Mononuclear cell (primary cell): ENCODE results near the gene CAPN1. TPM values are rescaled to one million over a fixed set of nuclear protein-coding genes. Genes with fewer than 3 reads are reported as not detected.

Experiments used
- H3K27me3 ChIP-seq: 2 replicates; pipeline ENCODE4 v1.6.0; 2011; ENCODE audit warnings: low read length, control low read depth; ENCODE audit not compliant: insufficient read depth
- H3K4me1 ChIP-seq: 2 replicates; pipeline ENCODE4 v1.5.1; 2011; ENCODE audit warnings: mild to moderate bottlenecking, low read length, control low read depth; ENCODE audit not compliant: insufficient read depth
- H3K4me3 ChIP-seq: 2 replicates; pipeline ENCODE4 v1.5.1; 2011; ENCODE audit warnings: mild to moderate bottlenecking, low read length, moderate library complexity
- H3K9me3 ChIP-seq: 2 replicates; pipeline ENCODE4 v1.5.1; 2011; ENCODE audit warnings: low read depth, mild to moderate bottlenecking, control low read depth, low read length
- total RNA-seq: library from RNA; depleted of rRNA; stranded (reverse); fragments of >200 nt; gene quantifications from one replicate; pipeline ENCODE4 v1.2.3, GENCODE V29; 2012

CAPN1 gene
- total RNA-seq, 1 donor: 76.2 TPM

DNA sequence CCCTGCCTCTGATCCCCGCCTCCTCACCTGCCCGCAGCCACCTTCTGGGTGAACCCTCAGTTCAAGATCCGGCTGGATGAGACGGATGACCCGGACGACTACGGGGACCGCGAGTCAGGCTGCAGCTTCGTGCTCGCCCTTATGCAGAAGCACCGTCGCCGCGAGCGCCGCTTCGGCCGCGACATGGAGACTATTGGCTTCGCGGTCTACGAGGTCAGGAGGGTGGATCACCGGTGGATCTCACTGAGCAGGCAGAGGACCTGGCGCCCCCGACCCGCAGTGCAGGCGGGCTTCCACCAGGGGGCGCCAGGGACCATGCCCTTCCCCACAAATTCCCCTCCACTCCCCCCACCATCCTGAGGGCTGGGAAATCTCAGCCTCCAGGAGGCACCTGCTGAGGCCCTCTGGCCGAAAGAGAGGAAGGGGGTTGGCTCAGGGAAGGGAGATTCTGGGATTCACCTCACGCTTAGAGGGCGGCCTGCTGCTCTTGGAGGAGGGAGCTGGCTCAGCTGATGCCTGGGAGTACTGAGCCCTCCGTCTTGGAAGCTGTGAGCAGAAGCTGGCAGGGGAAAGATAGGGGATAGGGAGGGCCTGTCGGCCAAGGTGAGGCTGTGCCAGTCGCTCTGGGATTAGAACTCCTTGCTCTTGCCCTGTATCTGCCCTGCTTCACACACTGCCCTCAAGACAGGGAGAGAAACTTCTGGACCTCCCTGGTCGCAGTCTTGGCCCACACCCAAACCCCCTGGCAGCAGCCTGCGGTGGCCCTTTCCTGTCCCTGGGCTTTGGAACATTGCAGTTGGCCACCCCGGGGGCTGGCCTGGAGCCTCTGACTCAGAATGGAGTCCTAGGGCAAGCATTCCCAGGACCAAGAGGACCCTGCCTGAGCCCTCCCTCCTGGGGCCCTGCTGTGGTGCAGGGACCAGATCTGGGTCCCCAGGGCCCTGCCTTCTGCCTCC is 23.2 kb downstream of the CAPN1 start:
- peaks cover 13% of the 10 kb centered on the region for H3K4me1 ChIP-seq
- H3K27me3 ChIP-seq: no peaks in the 10 kb centered on the region
- no peak overlapping the region for H3K4me3 ChIP-seq
- no peaks in the 10 kb centered on the region for H3K9me3 ChIP-seq

- Histone ChIP-seq H3K9me3 (no peaks in the 10 kb centered on the region), H3K4me1 (peaks cover 13% of the 10 kb centered on the region), H3K4me3 (no peak overlapping the region), H3K27me3 (no peaks in the 10 kb centered on the region)
Measured at GRCh38 chr11:65205602-65205967, 23.9 kb downstream of the CAPN1 start.

GRCh38 chr11:65206441-65206841 is 24.7 kb downstream of the CAPN1 start:
- Histone ChIP-seq H3K9me3 (no peaks in the 10 kb centered on the region), H3K4me3 (no peak overlapping the region), H3K4me1 (peaks cover 13% of the 10 kb centered on the region), H3K27me3 (no peaks in the 10 kb centered on the region)

- H3K4me3 ChIP-seq: no peak overlapping the region
Measured at GRCh38 chr11:65206901-65207300, 25.2 kb downstream of the CAPN1 start.

GRCh38 chr11:65207918-65208784 is 26.4 kb downstream of the CAPN1 start:
- H3K27me3 ChIP-seq: no peaks in the 10 kb centered on the region
- H3K9me3 ChIP-seq: no peaks in the 10 kb centered on the region
- peaks cover 15% of the 10 kb centered on the region for H3K4me1 ChIP-seq
- H3K4me3 ChIP-seq: no peak overlapping the region

More at GRCh38 chr11:65206901-65207300, 25.2 kb downstream of the CAPN1 start:
- Histone ChIP-seq H3K27me3 (no peaks in the 10 kb centered on the region), H3K9me3 (no peaks in the 10 kb centered on the region), H3K4me1 (peaks cover 13% of the 10 kb centered on the region)

DNA sequence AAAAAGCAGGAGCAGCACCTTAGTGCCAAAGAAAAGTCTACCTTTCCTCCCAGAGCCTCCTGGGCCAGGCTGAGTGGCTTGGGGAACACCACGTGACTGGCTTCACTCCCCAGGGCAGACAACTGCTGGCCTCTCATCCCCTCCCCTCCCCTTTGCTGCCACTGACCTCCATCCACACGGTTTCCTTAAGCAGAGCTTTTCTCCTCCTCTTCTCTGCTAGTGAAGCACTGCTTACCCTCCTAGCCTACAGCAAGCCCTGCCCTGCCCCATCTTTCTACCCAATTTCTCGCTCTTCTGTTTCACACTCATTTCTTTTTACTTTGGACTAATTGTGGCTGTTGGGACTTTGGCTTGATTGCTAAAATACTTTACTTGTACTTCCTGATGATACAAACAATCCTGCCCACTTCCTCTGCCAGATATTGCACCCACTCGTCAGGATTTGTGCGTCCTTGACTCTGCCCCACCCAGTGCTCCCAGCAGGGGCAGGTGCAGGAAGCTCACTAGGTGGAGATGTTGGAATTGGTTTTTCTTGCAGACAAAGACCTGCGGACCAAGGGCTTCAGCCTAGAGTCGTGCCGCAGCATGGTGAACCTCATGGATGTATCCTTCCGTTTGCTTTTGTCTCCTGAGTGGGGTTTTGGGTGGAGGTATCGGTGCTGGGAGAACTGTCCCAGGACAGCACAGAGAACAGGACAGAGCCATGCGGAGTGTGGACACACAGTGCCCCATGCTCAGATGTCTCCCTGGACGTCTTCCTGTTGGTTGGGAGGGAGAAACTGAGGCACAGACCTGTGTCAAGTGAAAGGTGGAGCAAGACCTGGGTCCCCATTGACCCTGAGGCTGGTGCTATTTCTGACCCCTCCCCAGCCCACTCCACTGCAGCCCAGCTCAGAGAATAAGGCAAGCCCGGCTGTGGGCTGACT is 27.3 kb downstream of the CAPN1 start:
- Histone ChIP-seq H3K4me1 (peaks cover 24% of the 10 kb centered on the region), H3K27me3 (no peaks in the 10 kb centered on the region), H3K4me3 (no peak overlapping the region), H3K9me3 (no peaks in the 10 kb centered on the region)

DNA sequence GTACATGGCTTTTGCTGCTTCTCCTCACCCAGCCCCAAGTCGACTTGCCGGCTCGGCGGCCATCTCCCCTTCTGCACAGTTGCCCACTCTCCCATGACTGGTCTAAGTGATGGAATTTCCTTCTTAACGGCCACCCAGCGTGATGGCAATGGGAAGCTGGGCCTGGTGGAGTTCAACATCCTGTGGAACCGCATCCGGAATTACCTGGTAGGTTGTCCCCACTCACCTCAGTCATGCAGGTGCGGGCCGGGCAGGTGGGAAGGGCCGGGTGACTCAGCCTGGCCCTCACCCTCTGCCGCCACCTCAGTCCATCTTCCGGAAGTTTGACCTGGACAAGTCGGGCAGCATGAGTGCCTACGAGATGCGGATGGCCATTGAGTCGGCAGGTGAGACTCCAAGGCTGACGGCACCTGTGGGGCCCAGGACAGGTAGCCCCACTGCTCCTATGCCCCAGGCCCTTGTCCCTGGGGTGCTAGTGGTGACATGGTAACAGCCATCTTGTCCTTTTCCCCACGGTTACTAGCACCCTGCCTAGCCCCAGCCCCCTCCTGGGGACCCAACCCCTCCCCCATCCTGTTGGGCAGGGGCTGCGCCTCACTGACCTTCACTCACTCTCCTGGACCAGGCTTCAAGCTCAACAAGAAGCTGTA is 28.1 kb downstream of the CAPN1 start:
- Histone ChIP-seq H3K4me1 (peaks cover 32% of the 10 kb centered on the region), H3K4me3 (no peak overlapping the region), H3K27me3 (no peaks in the 10 kb centered on the region), H3K9me3 (no peaks in the 10 kb centered on the region)

DNA sequence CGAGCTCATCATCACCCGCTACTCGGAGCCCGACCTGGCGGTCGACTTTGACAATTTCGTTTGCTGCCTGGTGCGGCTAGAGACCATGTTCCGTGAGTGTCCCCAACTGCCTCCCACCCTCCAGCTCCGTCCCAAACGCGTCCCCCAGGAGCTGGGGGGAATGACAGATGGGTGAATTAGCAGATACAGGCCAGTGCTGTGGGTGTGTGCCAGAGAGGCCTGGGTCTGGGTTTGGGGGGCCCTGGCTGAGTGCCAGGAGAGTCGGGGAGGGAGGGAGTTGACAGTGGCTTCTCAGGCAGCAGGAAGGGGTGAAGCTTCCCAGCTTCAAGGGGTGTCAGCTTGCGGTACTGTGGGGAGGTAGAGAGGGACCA is 28.6 kb downstream of the CAPN1 start:
- H3K4me1 ChIP-seq: peaks cover 32% of the 10 kb centered on the region
- no peak overlapping the region for H3K4me3 ChIP-seq
- H3K9me3 ChIP-seq: no peaks in the 10 kb centered on the region
- H3K27me3 ChIP-seq: no peaks in the 10 kb centered on the region

GRCh38 chr11:65210748-65211147 is 29.0 kb downstream of the CAPN1 start:
- Histone ChIP-seq H3K4me3 (no peak overlapping the region), H3K4me1 (peaks cover 32% of the 10 kb centered on the region), H3K9me3 (no peaks in the 10 kb centered on the region), H3K27me3 (no peaks in the 10 kb centered on the region)

- peaks cover 32% of the 10 kb centered on the region for H3K4me1 ChIP-seq
- no peak overlapping the region for H3K4me3 ChIP-seq
- H3K27me3 ChIP-seq: no peaks in the 10 kb centered on the region
- H3K9me3 ChIP-seq: no peaks in the 10 kb centered on the region
Measured at GRCh38 chr11:65211293-65212105, 29.8 kb downstream of the CAPN1 start.

GRCh38 chr11:65212226-65212801 is 30.6 kb downstream of the CAPN1 start:
- Histone ChIP-seq H3K9me3 (no peaks in the 10 kb centered on the region), H3K27me3 (no peaks in the 10 kb centered on the region), H3K4me1 (peaks cover 32% of the 10 kb centered on the region), H3K4me3 (no peak overlapping the region)

DNA sequence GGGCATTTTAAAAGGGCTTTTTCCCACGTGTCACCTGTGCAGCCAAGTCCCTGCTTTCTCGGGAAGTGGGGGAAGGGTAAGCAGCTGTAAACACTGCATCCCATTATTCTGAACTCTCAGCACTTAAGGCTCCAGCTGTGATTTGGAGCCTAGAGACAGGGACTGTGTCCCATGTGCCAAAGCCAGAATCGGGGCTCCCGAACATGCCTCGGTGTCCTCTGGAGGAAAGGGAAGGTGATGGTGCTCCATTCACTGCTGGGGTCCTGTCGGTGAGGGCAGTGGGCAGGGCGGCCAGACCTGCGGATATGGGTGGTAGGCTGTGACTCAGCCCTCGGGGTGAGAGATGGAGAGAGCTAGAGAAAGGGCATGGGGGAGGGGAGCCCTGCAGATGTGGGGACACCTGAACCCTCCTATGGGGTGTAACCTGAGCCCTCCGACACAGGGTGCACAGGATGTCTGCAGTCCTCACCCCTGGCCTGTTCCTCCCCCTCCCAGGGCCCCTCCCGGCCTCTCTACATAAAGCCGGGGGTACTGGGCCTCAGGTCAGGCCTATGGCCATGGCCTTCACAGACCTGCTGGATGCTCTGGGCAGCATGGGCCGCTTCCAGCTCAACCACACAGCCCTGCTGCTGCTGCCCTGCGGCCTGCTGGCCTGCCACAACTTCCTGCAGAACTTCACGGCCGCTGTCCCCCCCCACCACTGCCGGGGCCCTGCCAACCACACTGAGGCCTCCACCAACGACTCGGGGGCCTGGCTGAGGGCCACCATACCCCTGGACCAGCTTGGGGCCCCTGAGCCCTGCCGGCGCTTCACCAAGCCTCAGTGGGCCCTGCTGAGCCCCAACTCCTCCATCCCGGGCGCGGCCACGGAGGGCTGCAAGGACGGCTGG is 31.8 kb downstream of the CAPN1 start:
- H3K9me3 ChIP-seq: no peaks in the 10 kb centered on the region
- H3K27me3 ChIP-seq: no peaks in the 10 kb centered on the region
- peaks cover 24% of the 10 kb centered on the region for H3K4me1 ChIP-seq
- no peak overlapping the region for H3K4me3 ChIP-seq
